ENCODE results near the gene PPP2R5D.

GRCh38 chr6:43016176-43016942, 32.0 kb downstream of the PPP2R5D start:
- TF ChIP-seq CTCF (conservative IDR thresholded peaks at IDR 0.05; ENCODE audit: low read depth, low read length) (no peak), MXI1 (IDR thresholded peaks at IDR 0.05; ENCODE audit: borderline replicate concordance, low read depth, low read length) (no peak), MAZ (IDR thresholded peaks at IDR 0.05; ENCODE audit: borderline replicate concordance, low read depth, low read length) (no peak), USF2 (IDR thresholded peaks at IDR 0.05; ENCODE audit: low read depth, low read length) (no peak), RAD21 (IDR thresholded peaks at IDR 0.05; ENCODE audit: low read length) (no peak), POLR2A (IDR thresholded peaks at IDR 0.05; ENCODE audit: low read depth, low read length) (no peak), SMC3 (IDR thresholded peaks at IDR 0.05; ENCODE audit: low read depth, low read length) (no peak)

Data from IMR-90 (cell line).